ENCODE data around the gene RXRA.

The RXRA gene

DNA sequence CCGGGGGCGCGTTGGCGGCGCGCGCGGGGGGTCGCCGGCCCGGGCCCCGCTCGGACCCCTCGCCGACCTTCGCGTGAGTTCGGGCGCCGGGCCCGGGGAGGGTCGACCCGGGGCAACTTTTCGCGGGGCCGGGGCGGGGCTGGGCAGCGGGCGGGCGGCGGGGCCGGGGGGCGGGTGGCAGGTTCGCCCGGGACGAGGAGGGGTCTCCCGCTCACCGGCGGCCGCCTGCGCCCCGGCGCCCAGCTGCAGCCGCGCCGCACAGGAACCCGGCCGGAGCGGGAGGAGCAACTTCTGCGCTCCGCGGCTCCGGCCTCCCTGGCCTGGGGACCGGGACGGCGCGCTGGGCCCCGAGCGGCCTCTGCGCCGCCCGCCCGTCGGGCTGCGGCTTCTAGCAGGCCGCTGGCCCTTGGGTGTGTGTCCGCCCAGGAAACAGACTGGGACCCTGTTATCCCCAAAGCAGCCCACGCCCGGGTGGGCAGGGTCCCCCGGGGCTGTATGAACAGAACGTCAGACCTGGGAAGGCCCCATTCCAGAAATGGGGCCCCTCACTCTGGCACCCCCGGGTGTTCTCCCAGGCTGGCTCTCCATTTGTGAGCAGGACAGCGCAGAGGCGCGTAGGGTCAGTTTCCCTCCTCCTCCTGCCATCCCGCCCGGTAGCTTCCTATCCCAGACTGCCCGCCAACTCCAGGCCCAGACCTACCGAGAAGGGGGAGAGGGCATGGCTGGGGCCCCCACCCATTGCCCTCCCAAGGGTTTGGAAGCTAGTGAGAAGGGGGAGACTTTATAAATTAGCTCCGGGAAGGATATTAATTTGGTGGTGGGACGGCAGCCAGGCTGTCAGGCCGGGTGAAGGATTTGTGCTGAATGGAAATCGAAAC is 708 bp downstream of the RXRA start:
- DNase-seq (ENCODE audit: low spot score), result peak; percentile 76
- in situ Hi-C loops (cut with MboI; ENCODE audit: low sequenced_read_pairs, unreplicated experiment), result no loop called here
- TF ChIP-seq, protein P1, sequence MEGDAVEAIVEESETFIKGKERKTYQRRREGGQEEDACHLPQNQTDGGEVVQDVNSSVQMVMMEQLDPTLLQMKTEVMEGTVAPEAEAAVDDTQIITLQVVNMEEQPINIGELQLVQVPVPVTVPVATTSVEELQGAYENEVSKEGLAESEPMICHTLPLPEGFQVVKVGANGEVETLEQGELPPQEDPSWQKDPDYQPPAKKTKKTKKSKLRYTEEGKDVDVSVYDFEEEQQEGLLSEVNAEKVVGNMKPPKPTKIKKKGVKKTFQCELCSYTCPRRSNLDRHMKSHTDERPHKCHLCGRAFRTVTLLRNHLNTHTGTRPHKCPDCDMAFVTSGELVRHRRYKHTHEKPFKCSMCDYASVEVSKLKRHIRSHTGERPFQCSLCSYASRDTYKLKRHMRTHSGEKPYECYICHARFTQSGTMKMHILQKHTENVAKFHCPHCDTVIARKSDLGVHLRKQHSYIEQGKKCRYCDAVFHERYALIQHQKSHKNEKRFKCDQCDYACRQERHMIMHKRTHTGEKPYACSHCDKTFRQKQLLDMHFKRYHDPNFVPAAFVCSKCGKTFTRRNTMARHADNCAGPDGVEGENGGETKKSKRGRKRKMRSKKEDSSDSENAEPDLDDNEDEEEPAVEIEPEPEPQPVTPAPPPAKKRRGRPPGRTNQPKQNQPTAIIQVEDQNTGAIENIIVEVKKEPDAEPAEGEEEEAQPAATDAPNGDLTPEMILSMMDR (IDR thresholded peaks at IDR 0.05; ENCODE audit: borderline replicate concordance, control extremely low read depth, extremely low read depth, insufficient read depth, missing control alignments), result no peak

DNA sequence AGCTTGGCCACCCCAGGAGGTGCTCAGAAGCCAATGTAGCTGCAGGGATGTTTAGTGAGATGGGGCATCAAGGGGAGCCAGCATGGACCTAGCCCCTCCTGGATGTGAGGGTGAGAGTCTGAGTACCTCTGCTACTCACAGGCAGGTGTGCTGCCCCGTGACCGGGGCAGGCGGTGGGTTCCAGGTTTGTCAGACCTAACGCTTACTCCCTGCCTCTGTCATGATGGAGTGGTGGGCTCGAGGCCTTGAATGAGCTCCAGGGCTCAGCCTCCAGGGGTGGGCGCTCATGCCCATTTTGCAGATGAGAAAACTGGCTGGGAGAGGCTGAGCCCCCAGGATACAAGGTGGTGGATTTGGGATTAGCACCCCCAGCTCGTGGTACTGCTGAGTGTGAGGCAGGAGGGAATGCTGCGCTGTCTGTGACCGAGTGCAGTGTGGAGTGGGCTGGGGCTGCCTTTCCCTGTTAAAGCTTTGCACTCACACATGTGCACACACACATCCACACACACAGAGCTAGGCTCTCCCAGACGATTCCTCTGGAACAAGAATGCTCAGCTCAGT is 1.5 kb downstream of the RXRA start:
- in situ Hi-C loops (cut with MboI; ENCODE audit: low sequenced_read_pairs, unreplicated experiment), result no loop called here
- TF ChIP-seq, protein P1 (IDR thresholded peaks at IDR 0.05; ENCODE audit: borderline replicate concordance, control extremely low read depth, extremely low read depth, insufficient read depth, missing control alignments), result no peak

DNA sequence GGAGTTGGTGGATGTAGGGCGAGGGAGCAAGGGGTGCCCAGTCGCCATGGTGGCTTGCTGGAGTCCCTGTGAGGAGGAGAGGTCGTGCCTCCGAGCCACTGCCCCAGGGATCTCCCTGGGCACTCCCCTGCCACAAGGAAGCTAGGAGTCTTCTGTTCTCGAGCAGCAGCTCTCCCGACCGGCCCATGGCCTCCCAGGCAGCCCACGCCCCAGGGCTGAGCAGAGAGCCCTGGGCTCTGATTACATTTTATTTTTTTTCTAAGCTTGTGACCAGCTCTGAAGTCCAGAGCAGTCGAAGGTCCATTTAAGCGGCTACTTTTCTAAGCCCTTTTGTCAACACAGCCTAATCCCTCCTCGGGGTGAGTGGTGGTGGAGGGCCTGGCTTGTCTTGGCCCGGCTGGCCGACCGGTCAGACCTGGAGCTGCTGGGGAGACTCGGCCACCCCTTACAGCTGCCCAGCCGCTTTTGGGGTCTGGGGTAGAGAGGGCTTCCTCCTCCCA is 2.1 kb downstream of the RXRA start:
- DNase-seq (ENCODE audit: low spot score), result no peak
- in situ Hi-C loops (cut with MboI; ENCODE audit: low sequenced_read_pairs, unreplicated experiment), result no loop called here
- TF ChIP-seq, protein P1 (IDR thresholded peaks at IDR 0.05; ENCODE audit: borderline replicate concordance, control extremely low read depth, extremely low read depth, insufficient read depth, missing control alignments), result no peak

More for the DNA sequence above, 1.5 kb downstream of the RXRA start:
- DNase-seq (ENCODE audit: low spot score), result no peak

DNA sequence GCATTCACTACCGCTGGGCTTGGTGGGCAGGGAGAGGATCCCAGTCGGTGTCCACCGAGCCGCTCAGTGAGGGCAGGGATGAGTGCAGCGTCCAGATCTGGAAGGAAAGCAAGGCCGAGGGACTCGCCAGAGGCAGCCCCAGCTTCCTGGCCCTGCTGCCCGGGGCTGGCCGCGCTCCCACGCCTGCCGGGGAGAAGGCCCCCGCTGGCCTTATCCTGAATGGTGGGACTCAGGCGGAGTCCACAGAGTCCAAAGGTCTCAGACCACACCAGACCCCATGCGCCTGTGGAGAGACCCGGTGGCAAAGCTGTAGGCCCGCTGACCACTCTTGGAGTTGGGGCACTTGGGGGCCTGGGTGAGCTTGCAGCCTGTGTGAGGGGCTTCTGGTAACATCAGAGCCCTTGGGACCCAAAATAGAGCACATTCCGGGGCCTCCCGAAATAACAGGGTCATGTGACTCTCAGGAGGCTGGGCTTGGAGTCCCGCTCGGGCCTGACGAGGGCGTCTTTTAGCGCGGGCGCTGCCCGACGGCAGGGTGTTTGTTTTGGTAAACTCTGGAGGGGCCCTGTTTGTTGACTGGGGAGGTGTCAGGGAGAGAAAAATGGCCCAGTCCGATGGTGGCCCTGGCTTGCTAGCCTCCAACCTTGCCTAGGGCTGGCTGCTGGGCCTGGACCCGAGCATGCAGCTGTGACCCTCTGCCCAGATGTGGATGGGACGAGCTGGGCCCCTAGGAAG is 2.8 kb downstream of the RXRA start:
- no peak for DNase-seq (ENCODE audit: low spot score)
- in situ Hi-C loops (cut with MboI; ENCODE audit: low sequenced_read_pairs, unreplicated experiment), result no loop called here
- TF ChIP-seq, protein P1 (IDR thresholded peaks at IDR 0.05; ENCODE audit: borderline replicate concordance, control extremely low read depth, extremely low read depth, insufficient read depth, missing control alignments), result no peak

DNA sequence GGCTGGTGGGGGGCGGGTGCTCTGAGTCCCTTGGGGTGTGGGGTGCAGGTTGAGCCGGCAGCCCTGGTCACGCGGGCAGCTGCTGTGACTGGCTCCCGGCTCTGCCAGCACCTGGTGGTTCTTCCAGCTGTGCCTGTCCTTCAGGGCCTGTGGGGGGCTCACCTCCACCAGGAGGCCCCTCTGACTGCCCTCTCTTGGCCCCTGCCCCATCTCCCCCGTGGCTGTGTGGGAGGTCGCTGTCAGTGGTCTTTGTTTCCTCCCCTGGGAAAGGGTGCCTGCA is 3.3 kb downstream of the RXRA start:
- TF ChIP-seq, protein P1 (IDR thresholded peaks at IDR 0.05; ENCODE audit: borderline replicate concordance, control extremely low read depth, extremely low read depth, insufficient read depth, missing control alignments), result no peak
- in situ Hi-C loops (cut with MboI; ENCODE audit: low sequenced_read_pairs, unreplicated experiment), result no loop called here
- DNase-seq (ENCODE audit: low spot score), result no peak

DNA sequence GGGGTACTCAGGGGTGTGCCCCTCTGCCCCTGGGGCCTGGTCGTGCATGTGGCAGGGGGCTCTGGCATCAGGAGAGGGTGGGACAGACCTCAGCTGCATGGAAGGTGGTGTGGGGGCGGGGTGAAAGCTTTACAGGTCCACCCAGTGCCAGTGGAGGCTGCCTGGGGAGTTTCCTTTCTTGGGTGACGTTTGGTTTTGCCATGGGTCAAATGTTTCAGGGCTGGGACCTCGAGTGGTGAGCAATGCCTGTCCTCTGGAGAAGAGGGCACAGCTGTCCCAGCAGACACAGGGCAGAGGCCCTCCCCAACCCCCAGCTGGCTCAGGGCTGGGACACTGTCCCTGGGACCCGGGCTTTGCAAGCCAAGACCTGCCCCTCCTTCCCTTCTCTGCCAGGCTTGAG is 3.6 kb downstream of the RXRA start:
- DNase-seq (ENCODE audit: low spot score), result no peak
- TF ChIP-seq, protein P1 (IDR thresholded peaks at IDR 0.05; ENCODE audit: borderline replicate concordance, control extremely low read depth, extremely low read depth, insufficient read depth, missing control alignments), result no peak
- in situ Hi-C loops (cut with MboI; ENCODE audit: low sequenced_read_pairs, unreplicated experiment), result no loop called here
